Measurements from ENCODE around the gene SLC25A48.

SLC25A48 gene

GRCh38 chr5:135913713-135914626 lies 79.5 kb downstream of the SLC25A48 start:
- DNase-seq (ENCODE audit: low read depth): no peak
- no peak overlapping the region for H3K4me3 ChIP-seq (ENCODE audit: low read depth, low read length)
- TF ChIP-seq CTCF (IDR thresholded peaks at IDR 0.05; ENCODE audit: control insufficient read depth, extremely low read depth, insufficient read depth): no peak

GRCh38 chr5:135915466-135916001 lies 81.1 kb downstream of the SLC25A48 start:
- H3K4me3 ChIP-seq (ENCODE audit: low read depth, low read length): no peak overlapping the region
- TF ChIP-seq CTCF (IDR thresholded peaks at IDR 0.05; ENCODE audit: control insufficient read depth, extremely low read depth, insufficient read depth): no peak
- DNase-seq (ENCODE audit: low read depth): no peak

- TF ChIP-seq CTCF (IDR thresholded peaks at IDR 0.05; ENCODE audit: control insufficient read depth, extremely low read depth, insufficient read depth): no peak
- H3K4me3 ChIP-seq (ENCODE audit: low read depth, low read length): no peak overlapping the region
- DNase-seq (ENCODE audit: low read depth): no peak
Observed at GRCh38 chr5:135916638-135917263, 82.3 kb downstream of the SLC25A48 start.

- TF ChIP-seq CTCF (IDR thresholded peaks at IDR 0.05; ENCODE audit: control insufficient read depth, extremely low read depth, insufficient read depth): no peak
Observed at GRCh38 chr5:135920199-135920598, 85.7 kb downstream of the SLC25A48 start.

GRCh38 chr5:135921388-135921787 lies 86.9 kb downstream of the SLC25A48 start:
- DNase-seq (ENCODE audit: low read depth): no peak
- TF ChIP-seq CTCF (IDR thresholded peaks at IDR 0.05; ENCODE audit: control insufficient read depth, extremely low read depth, insufficient read depth): no peak
- no peak overlapping the region for H3K4me3 ChIP-seq (ENCODE audit: low read depth, low read length)

More at GRCh38 chr5:135920199-135920598, 85.7 kb downstream of the SLC25A48 start:
- H3K4me3 ChIP-seq (ENCODE audit: low read depth, low read length): no peak overlapping the region
- no peak for DNase-seq (ENCODE audit: low read depth)

- no peak for DNase-seq (ENCODE audit: low read depth)
Observed at GRCh38 chr5:135930029-135930948, 95.8 kb downstream of the SLC25A48 start.

More at GRCh38 chr5:135930029-135930948, 95.8 kb downstream of the SLC25A48 start:
- no peak for TF ChIP-seq CTCF (IDR thresholded peaks at IDR 0.05; ENCODE audit: control insufficient read depth, extremely low read depth, insufficient read depth)
- no peak overlapping the region for H3K4me3 ChIP-seq (ENCODE audit: low read depth, low read length)
